Osteoblast (primary cell): ENCODE results near the gene TSPAN19. TPM values are rescaled to one million over a fixed set of nuclear protein-coding genes. Genes with fewer than 3 reads are reported as not detected.

Experiments used
- DNase-seq: peaks from one replicate; pipeline ENCODE4 v3.0.0; 2011; ENCODE audit warnings: low spot score, mixed read lengths; ENCODE audit not compliant: insufficient read length; ENCODE audit errors: missing footprints
- H2AFZ ChIP-seq: 2 replicates; pipeline ENCODE4 v1.6.0; 2011; ENCODE audit warnings: mild to moderate bottlenecking, low read length
- H3K27ac ChIP-seq: 2 replicates; pipeline ENCODE4 v1.5.1; 2011; ENCODE audit warnings: mild to moderate bottlenecking, low read depth, low read length, moderate library complexity
- H3K27me3 ChIP-seq: 2 replicates; pipeline ENCODE4 v1.6.0; 2012; ENCODE audit warnings: mild to moderate bottlenecking, control low read depth, inconsistent platforms, low read length, moderate library complexity; ENCODE audit not compliant: insufficient read depth
- H3K36me3 ChIP-seq: 2 replicates; pipeline ENCODE4 v1.5.1; 2011; ENCODE audit warnings: mild to moderate bottlenecking, low read length, control low read depth, moderate library complexity; ENCODE audit not compliant: insufficient read depth
- H3K4me1 ChIP-seq: 2 replicates; pipeline ENCODE4 v1.5.1; 2011; ENCODE audit warnings: mild to moderate bottlenecking, low read length, control low read depth, moderate library complexity; ENCODE audit not compliant: insufficient read depth
- H3K4me2 ChIP-seq: 2 replicates; pipeline ENCODE4 v1.6.0; 2011; ENCODE audit warnings: mild to moderate bottlenecking, low read length; ENCODE audit not compliant: insufficient read depth
- H3K4me3 ChIP-seq: fragments of 200-600 bp; sonication (generic); 3 replicates; pipeline ENCODE4 v1.5.1; 2012; ENCODE audit warnings: mild to moderate bottlenecking, low read length, inconsistent platforms; ENCODE audit not compliant: insufficient read depth
- H3K79me2 ChIP-seq: 2 replicates; pipeline ENCODE4 v1.6.0; 2012; ENCODE audit warnings: mild to moderate bottlenecking, low read length, control low read depth, inconsistent platforms; ENCODE audit not compliant: insufficient read depth
- H3K9me3 ChIP-seq: 2 replicates; pipeline ENCODE4 v1.5.1; 2011; ENCODE audit warnings: low read depth, low read length, control low read depth
- H4K20me1 ChIP-seq: 2 replicates; pipeline ENCODE4 v1.6.0; 2012; ENCODE audit warnings: mild to moderate bottlenecking, low read length, control low read depth; ENCODE audit not compliant: insufficient read depth
- CTCF ChIP-seq: IDR thresholded peaks from 2 replicates; pipeline ENCODE4 v1.5.1; 2011; ENCODE audit warnings: mild to moderate bottlenecking, low read depth, low read length, moderate library complexity; ENCODE audit errors: extremely low read depth
- total RNA-seq: library from RNA; depleted of rRNA; stranded (reverse); fragments of >200 nt; gene quantifications from 2 replicates; pipeline ENCODE4 v1.2.3, GENCODE V29; 2012

The TSPAN19 gene
- total RNA-seq, 1 donor, result not detected

GRCh38 chr12:84996759-84997158 lies 39.3 kb downstream of the TSPAN19 start:
- DNase-seq, result no peak
- H2AFZ ChIP-seq, result no peak overlapping the region
- H3K79me2 ChIP-seq, result no peaks in the 10 kb centered on the region
- TF ChIP-seq CTCF, result no peak
- H3K4me3 ChIP-seq, result no peak overlapping the region
- no peaks in the 10 kb centered on the region for H3K36me3 ChIP-seq
- no peak overlapping the region for H3K4me2 ChIP-seq
- no peaks in the 10 kb centered on the region for H3K9me3 ChIP-seq
- H3K27me3 ChIP-seq, result no peaks in the 10 kb centered on the region
- no peaks in the 10 kb centered on the region for H4K20me1 ChIP-seq
- peaks cover 7% of the 10 kb centered on the region for H3K4me1 ChIP-seq
- H3K27ac ChIP-seq, result no peak overlapping the region

GRCh38 chr12:84995641-84996040 lies 40.4 kb downstream of the TSPAN19 start:
- Histone ChIP-seq H3K9me3 (no peaks in the 10 kb centered on the region), H3K36me3 (no peaks in the 10 kb centered on the region), H3K79me2 (no peaks in the 10 kb centered on the region), H4K20me1 (no peaks in the 10 kb centered on the region), H2AFZ (peak overlapping the region; percentile 33), H3K4me3 (no peak overlapping the region), H3K4me2 (peak overlapping the region; percentile 21), H3K27me3 (no peaks in the 10 kb centered on the region), H3K27ac (no peak overlapping the region), H3K4me1 (peaks cover 7% of the 10 kb centered on the region)
- TF ChIP-seq CTCF, result no peak
- no peak for DNase-seq

GRCh38 chr12:84994426-84994825 lies 41.7 kb downstream of the TSPAN19 start:
- no peaks in the 10 kb centered on the region for H3K27me3 ChIP-seq
- H3K9me3 ChIP-seq, result no peaks in the 10 kb centered on the region
- H4K20me1 ChIP-seq, result no peaks in the 10 kb centered on the region
- H2AFZ ChIP-seq, result peak overlapping the region; percentile 20
- H3K4me1 ChIP-seq, result peaks cover 7% of the 10 kb centered on the region
- no peak overlapping the region for H3K4me3 ChIP-seq
- DNase-seq, result peak; percentile 17
- H3K36me3 ChIP-seq, result no peaks in the 10 kb centered on the region
- no peak overlapping the region for H3K27ac ChIP-seq
- H3K79me2 ChIP-seq, result no peaks in the 10 kb centered on the region
- TF ChIP-seq CTCF, result no peak
- H3K4me2 ChIP-seq, result no peak overlapping the region

- Histone ChIP-seq H3K4me3 (no peak overlapping the region), H3K27ac (no peak overlapping the region), H4K20me1 (no peaks in the 10 kb centered on the region), H3K9me3 (no peaks in the 10 kb centered on the region), H3K27me3 (no peaks in the 10 kb centered on the region), H3K36me3 (no peaks in the 10 kb centered on the region), H3K4me1 (no peaks in the 10 kb centered on the region), H3K4me2 (no peak overlapping the region), H3K79me2 (no peaks in the 10 kb centered on the region), H2AFZ (peak overlapping the region; percentile 76)
- no peak for TF ChIP-seq CTCF
- DNase-seq, result no peak
These were observed 49.5 kb downstream of the TSPAN19 start for GRCh38 chr12:84986586-84986985.
